Esophagus squamous epithelium (tissue), 4 donors: ENCODE results near the gene PSMD14.

ENCODE experiments used
- POLR2A ChIP-seq, 4 donors: fragments of 450-650 bp; IDR thresholded peaks; one replicate each; pipeline ENCODE4 v1.6.1; 2017; ENCODE audit warnings: antibody characterized with exemption in 4 of 4, mild to moderate bottlenecking in 4 of 4, moderate library complexity in 3 of 4
- TF ChIP-seq, protein P1 (sequence below), 6 experiments: fragments of 450-650 bp in 4 of 6; fragments of 200-600 bp in 2 of 6; sonication (generic) in 2 of 6; IDR thresholded peaks; one replicate each; pipeline ENCODE4 v1.5.1; 2016 to 2019; ENCODE audit warnings: antibody characterized with exemption in 6 of 6, mild to moderate bottlenecking in 4 of 6, moderate library complexity in 4 of 6

DNA sequence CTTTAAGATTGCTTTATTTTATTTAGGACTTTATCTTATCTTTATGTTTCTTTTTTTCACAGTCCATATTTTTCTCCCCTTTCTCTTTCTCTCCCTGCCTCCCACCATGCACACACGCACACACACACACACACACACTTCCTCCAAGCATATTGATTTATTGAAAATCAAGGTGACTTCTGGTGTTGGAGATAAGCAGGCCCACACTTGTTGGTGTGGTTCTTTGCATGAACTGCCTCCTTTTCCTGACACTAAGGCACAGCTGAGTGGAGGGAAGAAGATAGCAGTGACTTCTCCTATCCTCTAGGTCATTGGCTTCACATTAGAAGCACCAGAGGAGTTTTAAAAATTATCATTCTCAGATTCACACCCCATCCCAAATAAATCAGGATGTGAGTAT lies 125.9 kb downstream of the PSMD14 start:
- TF ChIP-seq, protein P1, sequence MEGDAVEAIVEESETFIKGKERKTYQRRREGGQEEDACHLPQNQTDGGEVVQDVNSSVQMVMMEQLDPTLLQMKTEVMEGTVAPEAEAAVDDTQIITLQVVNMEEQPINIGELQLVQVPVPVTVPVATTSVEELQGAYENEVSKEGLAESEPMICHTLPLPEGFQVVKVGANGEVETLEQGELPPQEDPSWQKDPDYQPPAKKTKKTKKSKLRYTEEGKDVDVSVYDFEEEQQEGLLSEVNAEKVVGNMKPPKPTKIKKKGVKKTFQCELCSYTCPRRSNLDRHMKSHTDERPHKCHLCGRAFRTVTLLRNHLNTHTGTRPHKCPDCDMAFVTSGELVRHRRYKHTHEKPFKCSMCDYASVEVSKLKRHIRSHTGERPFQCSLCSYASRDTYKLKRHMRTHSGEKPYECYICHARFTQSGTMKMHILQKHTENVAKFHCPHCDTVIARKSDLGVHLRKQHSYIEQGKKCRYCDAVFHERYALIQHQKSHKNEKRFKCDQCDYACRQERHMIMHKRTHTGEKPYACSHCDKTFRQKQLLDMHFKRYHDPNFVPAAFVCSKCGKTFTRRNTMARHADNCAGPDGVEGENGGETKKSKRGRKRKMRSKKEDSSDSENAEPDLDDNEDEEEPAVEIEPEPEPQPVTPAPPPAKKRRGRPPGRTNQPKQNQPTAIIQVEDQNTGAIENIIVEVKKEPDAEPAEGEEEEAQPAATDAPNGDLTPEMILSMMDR (IDR thresholded peaks at IDR 0.05): no peak
- no peak for TF ChIP-seq POLR2A (IDR thresholded peaks at IDR 0.05)
